ENCODE measurements around the gene SP140.
"Not testable (repeated sequence)": the region's sequence is repeated elsewhere in the genome, so short reads cannot be mapped to it uniquely, and the experiment has no call there.

The SP140 gene

GRCh38 chr2:230262246-230262645 lies 36.7 kb downstream of the SP140 start:
- Histone ChIP-seq H3K9ac (ENCODE audit: low read length) (no peak overlapping the region), H3K4me1 (ENCODE audit: control insufficient read depth, low read depth, low read length) (no peaks in the 10 kb centered on the region), H3K27me3 (ENCODE audit: control insufficient read depth, insufficient read depth, low read length) (no peaks in the 10 kb centered on the region), H3K27ac (ENCODE audit: low read length) (no peak overlapping the region), H3K36me3 (ENCODE audit: control insufficient read depth, low read depth, low read length) (no peaks in the 10 kb centered on the region), H3K4me3 (ENCODE audit: low read length) (no peak overlapping the region), H3K9me3 (ENCODE audit: control insufficient read depth, low read depth, low read length) (no peaks in the 10 kb centered on the region)

GRCh38 chr2:230264945-230265344 lies 39.4 kb downstream of the SP140 start:
- not testable (repeated sequence) for H3K4me3 ChIP-seq (ENCODE audit: low read length); H3K4me1 ChIP-seq (ENCODE audit: control insufficient read depth, low read depth, low read length); H3K27me3 ChIP-seq (ENCODE audit: control insufficient read depth, insufficient read depth, low read length); H3K9ac ChIP-seq (ENCODE audit: low read length); H3K36me3 ChIP-seq (ENCODE audit: control insufficient read depth, low read depth, low read length); H3K27ac ChIP-seq (ENCODE audit: low read length); H3K9me3 ChIP-seq (ENCODE audit: control insufficient read depth, low read depth, low read length)

- Histone ChIP-seq H3K9me3 (ENCODE audit: control insufficient read depth, low read depth, low read length) (no peaks in the 10 kb centered on the region), H3K4me1 (ENCODE audit: control insufficient read depth, low read depth, low read length) (no peaks in the 10 kb centered on the region), H3K27me3 (ENCODE audit: control insufficient read depth, insufficient read depth, low read length) (no peaks in the 10 kb centered on the region), H3K4me3 (ENCODE audit: low read length) (no peak overlapping the region), H3K27ac (ENCODE audit: low read length) (no peak overlapping the region), H3K9ac (ENCODE audit: low read length) (no peak overlapping the region), H3K36me3 (ENCODE audit: control insufficient read depth, low read depth, low read length) (no peaks in the 10 kb centered on the region)
Observed at GRCh38 chr2:230266638-230267037, 41.1 kb downstream of the SP140 start.

GRCh38 chr2:230267059-230267458 lies 41.5 kb downstream of the SP140 start:
- Histone ChIP-seq H3K27me3 (ENCODE audit: control insufficient read depth, insufficient read depth, low read length) (no peaks in the 10 kb centered on the region), H3K4me3 (ENCODE audit: low read length) (no peak overlapping the region), H3K9ac (ENCODE audit: low read length) (no peak overlapping the region), H3K4me1 (ENCODE audit: control insufficient read depth, low read depth, low read length) (no peaks in the 10 kb centered on the region), H3K9me3 (ENCODE audit: control insufficient read depth, low read depth, low read length) (no peaks in the 10 kb centered on the region), H3K27ac (ENCODE audit: low read length) (no peak overlapping the region), H3K36me3 (ENCODE audit: control insufficient read depth, low read depth, low read length) (no peaks in the 10 kb centered on the region)

GRCh38 chr2:230267556-230267955 lies 42.0 kb downstream of the SP140 start:
- Histone ChIP-seq H3K27ac (ENCODE audit: low read length) (no peak overlapping the region), H3K4me1 (ENCODE audit: control insufficient read depth, low read depth, low read length) (no peaks in the 10 kb centered on the region), H3K4me3 (ENCODE audit: low read length) (no peak overlapping the region), H3K27me3 (ENCODE audit: control insufficient read depth, insufficient read depth, low read length) (no peaks in the 10 kb centered on the region), H3K9ac (ENCODE audit: low read length) (no peak overlapping the region), H3K9me3 (ENCODE audit: control insufficient read depth, low read depth, low read length) (no peaks in the 10 kb centered on the region), H3K36me3 (ENCODE audit: control insufficient read depth, low read depth, low read length) (no peaks in the 10 kb centered on the region)

- Histone ChIP-seq H3K27ac (ENCODE audit: low read length) (no peak overlapping the region), H3K27me3 (ENCODE audit: control insufficient read depth, insufficient read depth, low read length) (no peaks in the 10 kb centered on the region), H3K9me3 (ENCODE audit: control insufficient read depth, low read depth, low read length) (no peaks in the 10 kb centered on the region), H3K36me3 (ENCODE audit: control insufficient read depth, low read depth, low read length) (no peaks in the 10 kb centered on the region), H3K4me3 (ENCODE audit: low read length) (no peak overlapping the region), H3K4me1 (ENCODE audit: control insufficient read depth, low read depth, low read length) (no peaks in the 10 kb centered on the region), H3K9ac (ENCODE audit: low read length) (no peak overlapping the region)
Observed at GRCh38 chr2:230268606-230269243, 43.2 kb downstream of the SP140 start.

GRCh38 chr2:230269715-230270114 lies 44.2 kb downstream of the SP140 start:
- H3K27me3 ChIP-seq (ENCODE audit: control insufficient read depth, insufficient read depth, low read length): no peaks in the 10 kb centered on the region
- H3K27ac ChIP-seq (ENCODE audit: low read length): no peak overlapping the region
- no peaks in the 10 kb centered on the region for H3K4me1 ChIP-seq (ENCODE audit: control insufficient read depth, low read depth, low read length)
- H3K36me3 ChIP-seq (ENCODE audit: control insufficient read depth, low read depth, low read length): no peaks in the 10 kb centered on the region
- no peak overlapping the region for H3K4me3 ChIP-seq (ENCODE audit: low read length)
- H3K9me3 ChIP-seq (ENCODE audit: control insufficient read depth, low read depth, low read length): no peaks in the 10 kb centered on the region
- no peak overlapping the region for H3K9ac ChIP-seq (ENCODE audit: low read length)

GRCh38 chr2:230282936-230283335 lies 57.4 kb downstream of the SP140 start:
- no peak overlapping the region for H3K9ac ChIP-seq (ENCODE audit: low read length)

GRCh38 chr2:230286048-230286447 lies 60.5 kb downstream of the SP140 start:
- Histone ChIP-seq H3K27me3 (ENCODE audit: control insufficient read depth, insufficient read depth, low read length) (no peaks in the 10 kb centered on the region), H3K4me3 (ENCODE audit: low read length) (no peak overlapping the region), H3K9ac (ENCODE audit: low read length) (no peak overlapping the region), H3K9me3 (ENCODE audit: control insufficient read depth, low read depth, low read length) (no peaks in the 10 kb centered on the region), H3K36me3 (ENCODE audit: control insufficient read depth, low read depth, low read length) (no peaks in the 10 kb centered on the region), H3K4me1 (ENCODE audit: control insufficient read depth, low read depth, low read length) (no peaks in the 10 kb centered on the region), H3K27ac (ENCODE audit: low read length) (no peak overlapping the region)

More at GRCh38 chr2:230282936-230283335, 57.4 kb downstream of the SP140 start:
- Histone ChIP-seq H3K9me3 (ENCODE audit: control insufficient read depth, low read depth, low read length) (peaks cover 3% of the 10 kb centered on the region), H3K36me3 (ENCODE audit: control insufficient read depth, low read depth, low read length) (no peaks in the 10 kb centered on the region), H3K27me3 (ENCODE audit: control insufficient read depth, insufficient read depth, low read length) (no peaks in the 10 kb centered on the region), H3K4me1 (ENCODE audit: control insufficient read depth, low read depth, low read length) (no peaks in the 10 kb centered on the region), H3K4me3 (ENCODE audit: low read length) (no peak overlapping the region), H3K27ac (ENCODE audit: low read length) (no peak overlapping the region)

- H3K9me3 ChIP-seq (ENCODE audit: control insufficient read depth, low read depth, low read length); H3K9ac ChIP-seq (ENCODE audit: low read length); H3K36me3 ChIP-seq (ENCODE audit: control insufficient read depth, low read depth, low read length); H3K27ac ChIP-seq (ENCODE audit: low read length); H3K4me1 ChIP-seq (ENCODE audit: control insufficient read depth, low read depth, low read length); H3K4me3 ChIP-seq (ENCODE audit: low read length); H3K27me3 ChIP-seq (ENCODE audit: control insufficient read depth, insufficient read depth, low read length): not testable (repeated sequence)
Observed at GRCh38 chr2:230289311-230289710, 63.8 kb downstream of the SP140 start.

- no peaks in the 10 kb centered on the region for H3K36me3 ChIP-seq (ENCODE audit: control insufficient read depth, low read depth, low read length)
- no peaks in the 10 kb centered on the region for H3K27me3 ChIP-seq (ENCODE audit: control insufficient read depth, insufficient read depth, low read length)
- no peak overlapping the region for H3K27ac ChIP-seq (ENCODE audit: low read length)
- H3K4me1 ChIP-seq (ENCODE audit: control insufficient read depth, low read depth, low read length): no peaks in the 10 kb centered on the region
- no peaks in the 10 kb centered on the region for H3K9me3 ChIP-seq (ENCODE audit: control insufficient read depth, low read depth, low read length)
- no peak overlapping the region for H3K4me3 ChIP-seq (ENCODE audit: low read length)
- H3K9ac ChIP-seq (ENCODE audit: low read length): no peak overlapping the region
Observed at GRCh38 chr2:230295192-230295591, 69.7 kb downstream of the SP140 start.

- Histone ChIP-seq H3K9ac (ENCODE audit: low read length) (no peak overlapping the region), H3K4me3 (ENCODE audit: low read length) (no peak overlapping the region), H3K4me1 (ENCODE audit: control insufficient read depth, low read depth, low read length) (no peaks in the 10 kb centered on the region), H3K36me3 (ENCODE audit: control insufficient read depth, low read depth, low read length) (no peaks in the 10 kb centered on the region), H3K27ac (ENCODE audit: low read length) (no peak overlapping the region), H3K9me3 (ENCODE audit: control insufficient read depth, low read depth, low read length) (peaks cover 4% of the 10 kb centered on the region), H3K27me3 (ENCODE audit: control insufficient read depth, insufficient read depth, low read length) (no peaks in the 10 kb centered on the region)
Observed at GRCh38 chr2:230296917-230297316, 71.4 kb downstream of the SP140 start.

Data from iPS-18a (cell line).